ENCODE results near the gene IL25.
"Not testable (repeated sequence)": the region's sequence is repeated elsewhere in the genome, so short reads cannot be mapped to it uniquely, and the experiment has no call there.

IL25 gene

GRCh38 chr14:23409475-23409874, 36.9 kb downstream of the IL25 start:
- no peak for DNase-seq (ENCODE audit: low spot score)

- no peak for DNase-seq (ENCODE audit: low spot score)
Observed at GRCh38 chr14:23409966-23410635, 37.5 kb downstream of the IL25 start.

GRCh38 chr14:23411563-23412525, 39.2 kb downstream of the IL25 start:
- DNase-seq (ENCODE audit: low spot score), result no peak

GRCh38 chr14:23413681-23414080, 41.1 kb downstream of the IL25 start:
- no peak for DNase-seq (ENCODE audit: low spot score)

- no peak for DNase-seq (ENCODE audit: low spot score)
Observed at GRCh38 chr14:23414254-23414653, 41.6 kb downstream of the IL25 start.

GRCh38 chr14:23414906-23415820, 42.6 kb downstream of the IL25 start:
- no peak for DNase-seq (ENCODE audit: low spot score)

GRCh38 chr14:23415821-23416778, 43.5 kb downstream of the IL25 start:
- DNase-seq (ENCODE audit: low spot score), result no peak

- no peak for DNase-seq (ENCODE audit: low spot score)
Observed at GRCh38 chr14:23416801-23417200, 44.2 kb downstream of the IL25 start.

GRCh38 chr14:23417269-23417668, 44.7 kb downstream of the IL25 start:
- DNase-seq (ENCODE audit: low spot score), result not testable (repeated sequence)

GRCh38 chr14:23418021-23418420, 45.4 kb downstream of the IL25 start:
- DNase-seq (ENCODE audit: low spot score), result no peak

- not testable (repeated sequence) for DNase-seq (ENCODE audit: low spot score)
Observed at GRCh38 chr14:23419646-23420045, 47.0 kb downstream of the IL25 start.

- no peak for DNase-seq (ENCODE audit: low spot score)
Observed at GRCh38 chr14:23421594-23421993, 49.0 kb downstream of the IL25 start.

- no peak for DNase-seq (ENCODE audit: low spot score)
Observed at GRCh38 chr14:23423657-23424056, 51.0 kb downstream of the IL25 start.

GRCh38 chr14:23425169-23425568, 52.6 kb downstream of the IL25 start:
- no peak for DNase-seq (ENCODE audit: low spot score)

GRCh38 chr14:23425798-23426197, 53.2 kb downstream of the IL25 start:
- not testable (repeated sequence) for DNase-seq (ENCODE audit: low spot score)

Data from ecto neural progenitor cell (in vitro differentiated cells).